ENCODE results near the gene COG5.
"Not testable (repeated sequence)": the region's sequence is repeated elsewhere in the genome, so short reads cannot be mapped to it uniquely, and the experiment has no call there.

Gene COG5

GRCh38 chr7:107161415-107161814, 402.3 kb downstream of the COG5 start:
- H3K4me3 ChIP-seq (ENCODE audit: low read depth, low read length): no peak overlapping the region
- TF ChIP-seq, protein P1, sequence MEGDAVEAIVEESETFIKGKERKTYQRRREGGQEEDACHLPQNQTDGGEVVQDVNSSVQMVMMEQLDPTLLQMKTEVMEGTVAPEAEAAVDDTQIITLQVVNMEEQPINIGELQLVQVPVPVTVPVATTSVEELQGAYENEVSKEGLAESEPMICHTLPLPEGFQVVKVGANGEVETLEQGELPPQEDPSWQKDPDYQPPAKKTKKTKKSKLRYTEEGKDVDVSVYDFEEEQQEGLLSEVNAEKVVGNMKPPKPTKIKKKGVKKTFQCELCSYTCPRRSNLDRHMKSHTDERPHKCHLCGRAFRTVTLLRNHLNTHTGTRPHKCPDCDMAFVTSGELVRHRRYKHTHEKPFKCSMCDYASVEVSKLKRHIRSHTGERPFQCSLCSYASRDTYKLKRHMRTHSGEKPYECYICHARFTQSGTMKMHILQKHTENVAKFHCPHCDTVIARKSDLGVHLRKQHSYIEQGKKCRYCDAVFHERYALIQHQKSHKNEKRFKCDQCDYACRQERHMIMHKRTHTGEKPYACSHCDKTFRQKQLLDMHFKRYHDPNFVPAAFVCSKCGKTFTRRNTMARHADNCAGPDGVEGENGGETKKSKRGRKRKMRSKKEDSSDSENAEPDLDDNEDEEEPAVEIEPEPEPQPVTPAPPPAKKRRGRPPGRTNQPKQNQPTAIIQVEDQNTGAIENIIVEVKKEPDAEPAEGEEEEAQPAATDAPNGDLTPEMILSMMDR (IDR thresholded peaks at IDR 0.05; ENCODE audit: control insufficient read depth, extremely low read depth, insufficient read depth): no peak
- no peak for DNase-seq (ENCODE audit: low read depth)

GRCh38 chr7:107160389-107160788, 403.3 kb downstream of the COG5 start:
- no peak overlapping the region for H3K4me3 ChIP-seq (ENCODE audit: low read depth, low read length)
- DNase-seq (ENCODE audit: low read depth): no peak
- TF ChIP-seq, protein P1 (IDR thresholded peaks at IDR 0.05; ENCODE audit: control insufficient read depth, extremely low read depth, insufficient read depth): no peak

DNA sequence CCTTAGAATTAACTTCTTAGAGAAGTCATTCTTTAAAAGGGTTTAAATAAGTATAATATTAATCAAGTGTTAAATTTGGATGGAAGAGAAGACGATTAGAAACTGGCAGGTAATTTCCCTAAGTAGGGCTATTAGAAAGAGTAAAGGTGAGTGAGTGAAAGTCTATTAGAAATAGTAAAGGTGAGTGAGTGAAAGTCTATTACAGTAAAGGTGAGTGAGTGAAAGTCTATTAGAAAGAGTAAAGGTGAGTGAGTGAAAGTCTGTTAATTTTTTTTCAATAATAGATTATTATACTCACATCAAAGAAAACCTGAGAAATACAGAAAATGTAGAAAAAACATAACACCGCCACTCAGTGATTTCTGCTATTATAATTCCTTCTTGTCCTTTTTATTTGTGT, 405.7 kb downstream of the COG5 start:
- no peak for DNase-seq (ENCODE audit: low read depth)
- TF ChIP-seq, protein P1 (IDR thresholded peaks at IDR 0.05; ENCODE audit: control insufficient read depth, extremely low read depth, insufficient read depth): no peak

DNA sequence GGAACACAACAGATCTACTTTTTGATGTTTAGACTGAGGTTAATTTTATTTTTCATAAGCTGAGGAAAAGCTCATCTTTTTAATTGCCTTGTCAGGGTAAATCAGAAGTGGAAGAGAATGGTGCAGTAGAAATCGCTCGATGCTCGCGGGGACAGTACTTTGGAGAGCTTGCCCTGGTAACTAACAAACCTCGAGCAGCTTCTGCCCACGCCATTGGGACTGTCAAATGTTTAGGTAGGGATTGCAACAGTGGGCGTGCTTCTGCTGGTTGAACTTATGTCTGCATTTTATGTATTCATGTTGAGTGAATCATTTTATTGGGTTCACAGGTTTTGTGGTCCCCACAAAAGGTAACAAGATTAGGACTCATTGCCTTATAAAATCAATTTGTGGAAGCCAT, 406.6 kb downstream of the COG5 start:
- TF ChIP-seq, protein P1 (IDR thresholded peaks at IDR 0.05; ENCODE audit: control insufficient read depth, extremely low read depth, insufficient read depth): no peak
- DNase-seq (ENCODE audit: low read depth): no peak

More for the DNA sequence above, 405.7 kb downstream of the COG5 start:
- no peak overlapping the region for H3K4me3 ChIP-seq (ENCODE audit: low read depth, low read length)

DNA sequence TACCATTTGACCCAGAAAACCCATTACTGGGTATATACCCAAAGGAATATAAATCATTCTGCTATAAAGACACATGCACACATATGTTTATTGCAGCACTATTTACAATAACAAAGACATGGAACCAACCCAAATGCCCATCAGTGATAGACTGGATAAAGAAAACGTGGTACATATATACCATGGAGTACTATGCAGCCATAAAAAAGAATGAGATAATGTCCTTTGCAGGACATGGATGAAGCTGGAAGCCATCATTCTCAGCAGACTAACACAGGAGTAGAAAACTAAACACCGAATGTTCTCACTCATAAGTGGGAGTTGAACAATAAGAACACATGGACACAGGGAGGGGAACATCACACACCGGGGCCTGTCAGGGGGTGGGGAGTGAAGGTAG, 408.0 kb downstream of the COG5 start:
- not testable (repeated sequence) for H3K4me3 ChIP-seq (ENCODE audit: low read depth, low read length); DNase-seq (ENCODE audit: low read depth)

More for the DNA sequence above, 406.6 kb downstream of the COG5 start:
- no peak overlapping the region for H3K4me3 ChIP-seq (ENCODE audit: low read depth, low read length)

- no peak for DNase-seq (ENCODE audit: low read depth)
- TF ChIP-seq, protein P1 (IDR thresholded peaks at IDR 0.05; ENCODE audit: control insufficient read depth, extremely low read depth, insufficient read depth): no peak
- H3K4me3 ChIP-seq (ENCODE audit: low read depth, low read length): no peak overlapping the region
Measured at GRCh38 chr7:107154826-107155225, 408.9 kb downstream of the COG5 start.

- DNase-seq (ENCODE audit: low read depth): no peak
- H3K4me3 ChIP-seq (ENCODE audit: low read depth, low read length): no peak overlapping the region
- TF ChIP-seq, protein P1 (IDR thresholded peaks at IDR 0.05; ENCODE audit: control insufficient read depth, extremely low read depth, insufficient read depth): no peak
Measured at GRCh38 chr7:107152011-107152410, 411.7 kb downstream of the COG5 start.
